GM18502 (cell line): ENCODE data around the gene APCDD1L.
"Not testable (repeated sequence)": the region's sequence is repeated elsewhere in the genome, so short reads cannot be mapped to it uniquely, and the experiment has no call there.

Experiments used
- ATAC-seq: cut with Tn5 transposase; IDR thresholded peaks from one replicate; pipeline ENCODE4 v1.9.1; 2021; ENCODE audit warnings: mild to moderate bottlenecking; ENCODE audit not compliant: unreplicated experiment, poor library complexity

Gene APCDD1L

DNA sequence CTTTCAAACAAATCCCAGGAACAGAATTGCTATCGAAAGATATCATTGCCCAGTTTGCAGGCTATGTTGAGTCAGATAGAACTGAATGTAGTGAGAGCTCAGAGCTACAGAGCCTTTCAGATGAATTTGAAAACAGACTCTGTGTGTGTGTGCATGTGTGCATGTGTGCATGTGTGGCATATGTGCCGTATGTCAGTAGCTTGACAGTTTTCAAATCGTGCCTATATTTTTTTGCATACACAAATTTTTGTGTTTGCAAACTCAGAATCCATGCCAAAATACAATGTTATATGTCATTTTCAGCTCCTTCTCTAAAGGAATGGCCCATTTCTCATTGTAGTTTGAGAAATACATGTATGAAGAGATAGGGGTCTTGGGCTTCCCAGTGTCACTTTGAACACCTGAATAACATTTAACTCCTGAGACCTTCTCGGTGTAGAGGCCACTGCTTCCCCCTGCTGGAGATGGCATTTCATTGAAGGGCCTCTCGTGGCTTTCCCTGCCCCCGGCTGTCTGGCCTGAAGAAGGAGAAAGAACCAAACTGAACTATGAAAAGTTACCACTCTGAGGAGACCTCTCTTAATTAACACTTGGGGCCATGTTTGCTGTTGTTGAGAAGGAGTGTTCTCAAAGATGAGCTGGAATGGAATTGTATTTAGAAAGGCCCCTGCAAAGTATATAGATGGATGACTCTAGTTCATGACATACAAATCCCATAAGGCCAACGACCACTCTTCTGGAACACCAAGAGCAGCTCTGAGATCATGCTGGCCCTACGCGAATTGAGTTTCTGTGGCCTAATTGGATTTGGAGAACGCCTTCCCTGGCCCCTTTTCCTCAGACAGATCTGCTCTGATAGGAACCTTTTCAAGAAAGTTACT is 67.4 kb downstream of the APCDD1L start:
- no peak for ATAC-seq

DNA sequence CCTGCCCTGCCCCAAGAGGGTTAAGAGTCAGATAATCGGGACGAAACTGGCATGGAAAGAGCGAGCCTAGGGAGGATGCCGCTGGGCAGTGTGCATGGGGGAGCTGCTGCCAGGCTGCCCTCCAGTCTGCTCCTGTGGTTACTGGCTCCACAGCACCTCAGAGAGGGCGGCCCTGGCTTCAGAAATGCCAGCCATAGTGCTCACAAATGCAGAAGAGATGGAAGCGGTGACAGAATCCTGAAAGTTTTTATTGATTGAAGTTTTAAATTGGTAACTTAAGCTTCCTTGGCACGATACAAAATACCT is 68.3 kb downstream of the APCDD1L start:
- ATAC-seq = no peak

DNA sequence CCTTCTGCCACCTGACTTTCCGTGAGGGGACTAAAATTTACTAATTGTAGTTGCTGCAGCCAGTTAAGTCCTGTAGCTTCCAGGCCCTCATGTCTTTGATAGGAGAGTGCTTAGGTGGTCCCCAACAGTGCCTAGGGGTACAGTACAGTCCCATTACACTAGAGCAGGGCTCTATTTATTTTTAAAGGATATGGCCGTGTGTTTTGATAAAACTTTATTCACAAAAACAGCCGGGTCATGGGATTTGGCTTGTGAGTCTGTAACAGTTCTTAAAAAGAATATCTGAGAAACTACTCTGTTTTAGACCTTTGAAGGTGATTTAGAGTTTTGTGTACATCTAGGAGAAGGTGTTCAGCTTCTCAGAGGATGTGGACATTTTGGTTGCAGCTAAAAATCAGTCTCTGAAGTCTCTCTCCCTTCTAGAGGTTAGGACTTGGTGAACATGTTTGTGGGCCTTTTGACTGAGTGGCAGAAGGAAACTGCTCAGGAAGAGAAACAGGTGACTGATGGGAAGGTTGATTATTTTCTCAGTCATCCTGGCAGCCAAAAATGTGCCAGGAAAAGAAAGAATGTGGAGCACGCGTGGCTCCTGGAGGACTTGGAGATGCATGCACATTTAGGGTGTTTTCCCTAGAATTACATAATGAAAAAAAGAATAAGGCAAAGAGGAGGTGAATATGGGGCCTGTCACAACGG is 68.8 kb downstream of the APCDD1L start:
- ATAC-seq = no peak

DNA sequence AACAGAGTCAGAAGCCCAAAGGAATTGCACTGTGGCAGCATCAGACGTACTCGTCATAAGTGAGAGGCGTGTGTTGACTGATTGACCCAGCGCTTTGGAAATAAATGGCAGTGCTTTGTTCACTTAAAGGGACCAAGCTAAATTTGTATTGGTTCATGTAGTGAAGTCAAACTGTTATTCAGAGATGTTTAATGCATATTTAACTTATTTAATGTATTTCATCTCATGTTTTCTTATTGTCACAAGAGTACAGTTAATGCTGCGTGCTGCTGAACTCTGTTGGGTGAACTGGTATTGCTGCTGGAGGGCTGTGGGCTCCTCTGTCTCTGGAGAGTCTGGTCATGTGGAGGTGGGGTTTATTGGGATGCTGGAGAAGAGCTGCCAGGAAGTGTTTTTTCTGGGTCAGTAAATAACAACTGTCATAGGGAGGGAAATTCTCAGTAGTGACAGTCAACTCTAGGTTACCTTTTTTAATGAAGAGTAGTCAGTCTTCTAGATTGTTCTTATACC is 70.4 kb downstream of the APCDD1L start:
- ATAC-seq = no peak

DNA sequence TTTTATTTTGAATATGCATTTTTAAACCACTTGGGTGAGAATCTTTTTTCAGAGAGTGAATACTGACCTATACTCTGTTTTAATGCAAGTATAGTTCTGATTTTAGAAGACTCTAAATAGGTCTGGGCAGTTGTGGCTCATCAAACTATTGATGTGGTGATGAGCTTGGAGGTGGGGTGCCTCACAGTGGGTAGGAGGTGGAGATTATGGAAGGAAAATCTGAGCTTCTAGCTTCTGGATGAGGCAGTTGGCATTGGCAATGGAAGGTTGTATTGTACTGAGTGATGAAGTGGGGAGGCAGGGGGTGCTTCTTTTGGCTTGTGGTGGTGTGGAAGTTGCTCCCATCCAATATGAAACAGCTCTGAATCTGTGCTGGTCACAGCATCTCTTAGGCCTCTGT is 73.5 kb downstream of the APCDD1L start:
- ATAC-seq = no peak

DNA sequence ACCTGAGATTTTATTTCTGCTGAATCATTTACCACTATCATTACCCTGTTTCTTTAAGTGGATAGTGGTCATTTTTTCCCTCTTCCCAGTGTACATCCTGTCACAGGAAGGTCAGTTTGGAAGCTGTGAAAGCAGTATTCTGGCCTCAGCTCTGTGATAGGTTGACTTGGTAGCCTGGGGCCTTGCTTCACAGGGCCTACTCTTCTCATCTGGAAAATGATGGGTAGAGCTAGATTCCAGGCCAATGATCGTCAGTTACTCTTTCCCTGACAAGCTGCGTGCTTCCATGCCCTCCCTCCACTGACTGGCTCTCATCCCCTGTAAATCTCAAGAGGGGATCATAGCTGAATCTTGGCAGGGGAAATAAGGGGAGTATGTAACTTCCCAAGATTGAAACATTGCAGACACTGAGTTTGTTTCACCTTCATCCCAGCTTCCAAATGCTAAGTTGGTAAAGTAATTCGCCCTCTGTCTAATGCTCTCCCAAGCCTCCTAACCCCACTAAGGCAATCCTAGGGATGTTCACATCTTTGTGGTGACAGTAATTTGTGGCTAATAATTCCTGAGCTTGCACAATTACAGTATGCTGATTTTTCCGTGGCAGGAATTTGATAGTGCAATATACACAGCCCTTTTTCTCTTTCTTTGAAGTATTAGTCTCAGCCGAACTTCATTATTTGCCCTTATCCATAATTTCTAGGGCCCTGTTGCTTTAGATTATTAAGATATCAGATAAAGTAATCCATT is 75.0 kb downstream of the APCDD1L start:
- no peak for ATAC-seq

DNA sequence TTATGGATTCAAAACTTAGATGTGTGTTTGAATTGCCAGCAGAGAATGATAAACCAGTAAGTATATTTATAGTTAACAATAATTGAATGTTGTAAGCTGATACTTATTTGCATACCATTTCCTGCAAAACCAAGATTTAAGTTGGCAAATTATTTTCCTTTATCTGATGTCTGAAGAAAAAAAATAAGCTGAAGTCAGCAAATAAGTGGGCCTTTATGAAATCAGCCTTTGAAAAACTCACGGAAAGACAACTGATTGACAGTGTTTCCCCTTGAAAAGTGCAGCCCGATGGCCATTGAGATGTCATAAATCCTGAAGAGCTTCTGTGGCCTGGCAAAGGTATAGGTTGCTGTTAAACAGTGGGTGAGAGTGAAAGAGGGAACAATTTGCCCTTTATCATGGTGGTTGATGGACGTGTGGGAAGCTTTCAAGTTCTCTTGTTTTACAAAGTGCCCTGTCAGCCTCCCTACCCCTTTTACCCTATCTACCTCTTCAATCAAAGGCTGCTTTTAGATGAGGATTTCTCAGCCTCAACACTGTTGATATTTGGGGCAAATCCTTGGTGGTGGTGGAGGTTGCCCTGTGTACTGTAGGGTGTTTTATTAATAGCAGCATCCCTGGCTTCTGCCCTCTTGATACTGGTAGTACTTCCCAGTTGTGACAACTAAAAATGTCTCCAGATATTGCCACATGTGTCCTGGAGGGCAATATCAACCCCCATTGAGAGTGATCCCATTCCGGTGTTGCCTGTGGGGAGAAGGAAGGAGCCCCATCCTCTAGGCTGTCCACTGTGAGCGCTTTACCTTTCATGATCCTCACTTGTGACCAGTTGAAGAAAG is 76.0 kb downstream of the APCDD1L start:
- ATAC-seq = no peak

DNA sequence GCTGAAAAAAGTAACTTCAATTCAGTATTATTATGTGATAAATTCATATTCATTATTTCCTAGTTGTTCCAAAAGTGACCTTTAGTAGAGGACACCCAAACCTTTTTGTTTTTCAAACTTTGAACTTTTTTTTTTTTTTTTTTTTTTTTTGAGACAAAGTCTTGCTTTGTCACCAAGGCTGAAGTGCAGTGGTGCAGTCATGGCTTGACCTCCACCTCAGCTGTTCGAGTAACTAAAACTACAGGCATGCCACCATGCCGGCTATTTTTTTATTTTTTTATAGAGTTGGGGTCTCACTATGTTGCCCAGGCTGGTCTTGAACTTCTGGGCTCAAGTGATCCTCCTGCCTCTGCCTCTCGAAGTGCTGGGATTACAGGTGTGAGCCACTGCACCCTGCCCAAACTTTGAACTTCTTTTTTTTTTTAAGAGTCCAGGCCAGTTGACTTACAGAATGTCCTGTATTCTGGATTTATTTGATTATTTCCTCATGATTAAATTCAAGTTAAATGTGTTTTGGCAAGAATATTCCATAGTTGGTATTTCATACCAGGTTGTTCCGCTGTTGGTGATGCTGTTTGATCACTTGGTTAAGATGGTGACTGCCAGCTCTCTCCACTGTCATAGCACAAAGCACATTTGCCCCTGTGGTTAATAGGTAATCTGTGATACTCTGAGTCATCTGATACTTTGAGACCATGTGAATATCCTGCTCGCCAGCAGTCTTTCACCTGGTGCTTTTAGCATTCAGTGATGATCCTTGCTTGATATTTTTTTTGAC is 78.1 kb downstream of the APCDD1L start:
- ATAC-seq = no peak

DNA sequence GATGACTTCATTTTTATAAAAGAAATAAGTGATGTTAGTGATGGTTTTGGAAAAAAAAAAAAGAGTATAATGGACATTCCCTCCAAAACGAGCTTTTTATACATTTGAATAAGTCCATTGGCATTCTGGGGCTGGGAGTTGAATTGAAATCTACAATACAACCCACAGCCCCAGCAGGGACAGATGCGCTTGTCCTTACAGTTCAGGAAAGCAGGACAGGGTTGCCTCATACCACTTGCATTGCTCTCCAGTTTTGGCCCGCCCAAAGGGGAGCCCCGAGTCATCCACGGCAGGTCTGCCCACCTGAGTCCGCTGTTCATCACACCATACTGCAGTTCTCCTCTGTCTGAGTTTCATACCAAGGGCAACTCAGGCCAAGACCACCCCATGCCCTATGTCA is 80.0 kb downstream of the APCDD1L start:
- no peak for ATAC-seq

DNA sequence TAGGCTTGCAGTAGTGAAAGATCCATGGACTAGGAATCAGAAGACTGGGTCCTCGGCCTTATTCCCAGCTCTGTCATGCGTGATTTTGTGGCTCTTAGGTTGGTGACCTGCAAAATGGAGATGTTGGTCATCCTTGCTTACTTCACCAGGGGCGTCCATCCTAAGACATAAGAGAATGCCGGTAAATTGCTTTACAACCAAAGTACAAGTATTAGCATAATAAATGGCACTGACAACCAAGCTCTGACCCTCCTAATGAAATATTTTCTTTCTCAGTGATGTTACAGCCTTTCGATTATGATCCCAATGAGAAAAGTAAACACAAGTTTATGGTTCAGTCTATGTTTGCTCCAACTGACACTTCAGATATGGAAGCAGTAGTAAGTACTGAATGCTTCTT is 80.9 kb downstream of the APCDD1L start:
- ATAC-seq = no peak

DNA sequence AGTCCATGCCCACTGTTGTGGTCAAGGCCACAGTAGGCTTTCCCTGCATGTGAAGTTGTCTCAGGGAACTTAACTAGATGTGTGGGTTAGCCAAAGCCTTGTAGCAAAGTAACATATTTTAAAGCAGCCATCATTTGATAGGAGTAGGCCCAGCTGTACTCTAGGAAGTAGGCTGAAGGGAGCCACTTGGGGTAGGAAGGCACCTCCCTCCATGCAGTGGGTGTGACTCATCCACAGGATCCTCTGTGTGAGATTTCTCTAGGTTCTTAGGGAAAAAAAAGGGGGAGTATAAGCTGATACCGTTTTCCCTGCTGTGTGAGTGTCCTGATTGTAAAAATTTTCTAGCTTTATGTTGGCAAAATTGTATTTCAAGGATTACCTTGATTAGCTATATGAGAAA is 81.4 kb downstream of the APCDD1L start:
- no peak for ATAC-seq

DNA sequence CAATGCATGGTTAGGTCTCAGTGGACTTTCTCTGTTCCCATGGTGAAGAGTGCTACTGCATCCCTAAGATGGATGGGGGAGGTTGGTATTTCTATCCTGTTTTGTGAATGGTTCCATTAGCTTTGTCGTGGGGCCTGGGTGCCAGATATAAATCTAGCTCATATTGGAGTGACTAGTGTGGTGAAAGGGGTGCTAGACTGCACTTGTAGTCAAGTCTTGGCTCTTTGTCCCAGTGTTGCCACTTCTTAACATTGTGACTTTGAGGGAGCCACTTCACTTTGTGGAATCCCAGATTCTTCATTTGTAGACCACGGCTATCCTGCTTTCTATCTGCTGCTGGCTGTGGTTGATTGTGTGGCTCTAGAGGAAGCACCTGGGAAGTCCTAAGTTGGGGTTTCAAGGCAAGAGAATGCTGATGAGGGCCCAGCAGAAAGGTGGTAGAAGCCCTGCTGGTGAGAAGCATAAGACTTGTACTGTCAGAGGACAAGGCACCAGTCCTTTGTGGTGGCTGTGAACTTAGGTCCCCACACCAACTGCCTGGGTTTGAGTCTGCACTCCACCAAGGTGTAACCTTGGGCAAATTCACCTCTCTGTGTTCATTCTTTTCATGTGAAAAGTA is 82.1 kb downstream of the APCDD1L start:
- ATAC-seq = no peak

DNA sequence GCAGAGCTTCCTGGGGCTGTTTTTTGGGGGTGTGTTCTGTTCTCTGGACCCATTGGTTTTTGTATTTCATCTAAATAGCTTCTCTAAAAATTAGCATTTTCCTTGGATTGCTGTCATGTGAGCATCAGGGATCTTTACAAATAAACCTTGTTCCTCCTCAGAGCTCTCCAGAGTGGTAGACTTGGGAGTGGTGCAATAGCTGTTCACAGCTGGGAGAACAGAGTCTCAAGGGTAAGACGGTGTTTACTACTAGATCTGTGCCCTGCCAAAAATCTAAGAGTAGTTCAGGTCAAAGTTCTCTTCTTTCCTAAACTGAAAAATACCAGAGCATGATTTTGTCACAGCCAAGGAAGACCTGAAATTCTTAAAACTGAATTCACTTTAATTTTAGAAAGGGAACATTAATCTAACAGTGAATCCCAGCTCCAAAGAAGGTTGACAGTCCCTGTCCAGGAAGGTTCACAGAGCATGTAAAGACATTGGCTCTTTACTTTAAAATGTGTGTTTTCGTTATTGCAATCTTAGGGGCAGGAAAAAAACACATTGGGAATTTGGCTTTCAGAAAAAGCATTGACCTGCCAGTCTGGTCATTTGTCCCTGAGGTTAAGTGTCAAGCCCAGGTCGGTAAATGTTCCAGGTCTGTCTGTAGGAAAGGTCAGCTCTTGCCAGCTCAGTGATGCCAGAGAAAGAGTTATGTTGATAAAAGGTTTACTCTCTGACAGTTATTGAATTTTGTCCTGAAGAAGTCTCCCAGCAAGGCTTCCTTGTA is 82.8 kb downstream of the APCDD1L start:
- no peak for ATAC-seq

DNA sequence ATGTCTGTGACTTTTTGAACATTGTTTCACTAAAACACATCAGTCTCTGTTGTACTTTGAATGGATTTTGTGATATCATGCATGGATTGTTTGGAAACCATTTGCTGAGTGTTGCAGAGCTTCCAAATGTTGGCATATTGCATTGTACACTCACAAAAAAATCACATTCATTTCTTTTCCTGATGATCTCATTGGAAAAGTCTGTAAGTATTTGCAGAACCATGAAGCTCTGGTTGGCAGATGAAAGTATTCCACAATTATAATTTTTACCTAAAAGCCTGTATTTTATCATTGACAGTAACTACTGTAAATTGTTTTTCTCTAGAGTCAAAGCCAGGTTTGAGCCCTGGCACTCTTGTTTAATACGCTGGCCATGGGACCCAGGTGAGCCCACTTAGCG is 84.1 kb downstream of the APCDD1L start:
- ATAC-seq = no peak

DNA sequence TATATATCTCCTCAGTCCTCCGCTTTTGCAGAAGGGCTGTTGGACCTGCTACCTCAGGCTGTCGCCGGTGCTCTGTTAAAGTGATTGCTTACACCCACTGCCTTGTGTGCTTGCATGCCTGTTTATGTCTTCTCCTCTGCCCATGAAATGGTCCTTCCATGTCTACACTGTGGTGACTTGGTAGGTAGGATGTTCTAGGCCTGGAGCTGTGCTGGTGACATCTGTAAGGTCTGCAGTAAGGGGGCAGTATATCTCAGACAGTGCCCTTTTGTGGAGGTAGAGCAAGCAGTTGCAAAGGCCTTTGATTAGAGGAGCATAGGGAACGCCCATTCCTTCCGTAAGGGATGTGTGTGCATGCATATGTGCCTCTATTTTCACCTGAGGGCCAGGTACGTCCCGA is 85.9 kb downstream of the APCDD1L start:
- ATAC-seq = no peak

DNA sequence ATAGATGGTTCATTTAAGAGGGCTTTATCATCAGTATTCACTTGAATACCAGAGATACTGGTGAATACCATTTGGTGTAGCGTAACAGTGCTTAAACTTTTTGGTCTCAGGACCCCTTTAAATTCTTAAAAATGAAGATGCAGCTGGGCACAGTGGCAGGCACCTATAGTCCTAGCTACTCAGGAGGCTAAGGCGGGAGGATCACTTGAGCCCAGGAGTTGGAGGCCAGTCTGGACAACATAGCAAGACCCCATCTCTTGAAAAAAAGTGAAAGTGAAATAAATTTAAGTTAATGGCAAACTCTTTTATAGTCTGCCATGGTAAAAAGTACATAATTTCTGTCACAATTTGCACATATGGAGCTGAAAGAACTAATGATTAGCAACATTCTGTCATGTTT is 86.8 kb downstream of the APCDD1L start:
- no peak for ATAC-seq

DNA sequence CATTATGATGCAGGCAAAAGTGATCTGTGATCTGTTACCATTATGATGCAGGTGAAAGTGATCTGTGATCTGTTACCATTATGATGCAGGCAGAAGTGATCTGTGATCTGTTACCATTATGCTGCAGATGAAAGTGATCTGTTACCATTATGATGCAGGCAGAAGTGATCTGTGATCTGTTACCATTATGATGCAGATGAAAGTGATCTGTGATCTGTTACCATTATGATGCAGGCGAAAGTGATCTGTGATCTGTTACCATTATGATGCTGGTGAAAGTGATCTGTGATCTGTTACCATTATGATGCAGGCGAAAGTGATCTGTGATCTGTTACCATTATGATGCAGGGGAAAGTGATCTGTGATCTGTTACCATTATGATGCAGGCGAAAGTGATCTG is 87.6 kb downstream of the APCDD1L start:
- not testable (repeated sequence) for ATAC-seq

DNA sequence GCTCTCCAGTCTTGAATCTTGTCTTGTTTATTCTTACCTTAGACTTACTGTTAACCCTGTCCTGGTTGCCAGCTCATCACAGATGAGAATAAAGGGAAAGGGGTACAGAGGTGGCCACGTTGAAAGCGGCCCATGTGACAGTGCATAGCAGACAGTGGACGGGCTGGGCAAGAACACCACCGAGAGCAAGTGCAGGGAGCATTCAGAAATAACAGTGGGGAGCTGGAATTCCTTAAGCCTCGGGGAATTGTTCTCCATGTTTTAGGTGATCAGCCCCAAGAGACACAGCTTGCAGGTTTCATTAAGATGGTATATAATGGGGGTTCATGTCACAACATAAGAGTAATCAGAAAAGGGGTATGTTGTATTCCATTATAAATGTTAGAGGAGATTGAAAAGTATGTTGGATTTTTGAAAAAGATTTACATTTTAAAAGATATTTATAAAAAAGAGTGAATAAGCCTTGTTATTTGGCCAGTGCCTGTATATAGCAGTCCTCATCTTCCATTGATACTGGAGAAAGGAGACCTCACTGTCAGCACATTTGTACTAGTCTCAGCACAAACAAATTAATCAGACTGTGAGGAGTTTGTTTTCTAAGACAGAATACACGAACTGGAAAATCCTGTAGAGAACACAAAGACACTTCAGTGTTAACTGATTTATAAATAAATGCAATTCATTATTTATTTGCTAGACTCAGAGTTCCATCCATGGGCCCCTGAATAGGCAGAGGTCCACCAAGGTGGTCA is 90.8 kb downstream of the APCDD1L start:
- ATAC-seq = no peak
